Type B pancreatic cell (in vitro differentiated cells): ENCODE results near the gene ASTN1. TPM values are rescaled to one million over a fixed set of nuclear protein-coding genes. Genes with fewer than 3 reads are reported as not detected.

Experiments
- DNase-seq: peaks from one replicate; pipeline ENCODE4 v3.0.0; 2021; ENCODE audit warnings: mixed read lengths; ENCODE audit not compliant: unreplicated experiment; ENCODE audit errors: extremely low spot score
- H3K27ac Mint-ChIP-seq: 2 replicates; pipeline ENCODE4 v1.8.0; 2021; ENCODE audit warnings: mild to moderate bottlenecking, mixed read lengths
- H3K27me3 Mint-ChIP-seq: 2 replicates; pipeline ENCODE4 v1.8.0; 2021; ENCODE audit warnings: mixed read lengths
- H3K36me3 Mint-ChIP-seq: 2 replicates; pipeline ENCODE4 v1.8.0; 2021; ENCODE audit warnings: mixed read lengths
- H3K4me1 Mint-ChIP-seq: one replicate; pipeline ENCODE4 v1.8.0; 2021; ENCODE audit warnings: mixed read lengths; ENCODE audit not compliant: unreplicated experiment
- H3K4me3 Mint-ChIP-seq: 2 replicates; pipeline ENCODE4 v1.8.0; 2021; ENCODE audit warnings: mild to moderate bottlenecking, mixed read lengths
- H3K9me3 Mint-ChIP-seq: 2 replicates; pipeline ENCODE4 v1.8.0; 2021; ENCODE audit warnings: mixed read lengths
- CTCF ChIP-seq: fragments of 200-600 bp; sonication (generic); conservative IDR thresholded peaks from 2 replicates; pipeline ENCODE4 v1.5.0; 2021; ENCODE audit warnings: antibody characterized with exemption, mild to moderate bottlenecking
- total RNA-seq: library from RNA; stranded (reverse); gene quantifications from 2 replicates; pipeline ENCODE4 v1.2.1, GENCODE V29; 2021; ENCODE audit warnings: low replicate concordance

ASTN1 gene
- total RNA-seq, 1 donor from 2014 or later: 24.9 TPM

- TF ChIP-seq CTCF: peak; percentile 59
- peaks cover 13% of the 10 kb centered on the region for H3K4me1 Mint-ChIP-seq
- H3K27me3 Mint-ChIP-seq: peaks cover 3% of the 10 kb centered on the region
- no peak overlapping the region for H3K4me3 Mint-ChIP-seq
- no peak overlapping the region for H3K27ac Mint-ChIP-seq
- no peak for DNase-seq
- no peaks in the 10 kb centered on the region for H3K9me3 Mint-ChIP-seq
- H3K36me3 Mint-ChIP-seq: no peaks in the 10 kb centered on the region
These were observed 210.3 kb downstream of the ASTN1 start for GRCh38 chr1:176954242-176954641.

- H3K4me1 Mint-ChIP-seq: peaks cover 9% of the 10 kb centered on the region
- no peak overlapping the region for H3K27ac Mint-ChIP-seq
- peaks cover 4% of the 10 kb centered on the region for H3K27me3 Mint-ChIP-seq
- H3K4me3 Mint-ChIP-seq: no peak overlapping the region
- DNase-seq: no peak
- H3K9me3 Mint-ChIP-seq: no peaks in the 10 kb centered on the region
- peaks cover 5% of the 10 kb centered on the region for H3K36me3 Mint-ChIP-seq
- TF ChIP-seq CTCF: no peak
These were observed 213.7 kb downstream of the ASTN1 start for GRCh38 chr1:176950736-176951324.

GRCh38 chr1:176949033-176949662 lies 215.4 kb downstream of the ASTN1 start:
- H3K36me3 Mint-ChIP-seq: peaks cover 12% of the 10 kb centered on the region
- no peak overlapping the region for H3K27ac Mint-ChIP-seq
- peak; percentile 83 for TF ChIP-seq CTCF
- H3K4me1 Mint-ChIP-seq: peaks cover 9% of the 10 kb centered on the region
- H3K27me3 Mint-ChIP-seq: peaks cover 4% of the 10 kb centered on the region
- H3K4me3 Mint-ChIP-seq: no peak overlapping the region
- no peaks in the 10 kb centered on the region for H3K9me3 Mint-ChIP-seq
- DNase-seq: peak; percentile 75

- Mint-ChIP-seq H3K27ac (no peak overlapping the region), H3K36me3 (peaks cover 23% of the 10 kb centered on the region), H3K27me3 (peaks cover 7% of the 10 kb centered on the region), H3K9me3 (peaks cover 7% of the 10 kb centered on the region), H3K4me3 (no peak overlapping the region), H3K4me1 (no peaks in the 10 kb centered on the region)
- no peak for TF ChIP-seq CTCF
- no peak for DNase-seq
These were observed 219.9 kb downstream of the ASTN1 start for GRCh38 chr1:176944606-176945005.

- Mint-ChIP-seq H3K9me3 (peaks cover 7% of the 10 kb centered on the region), H3K4me3 (no peak overlapping the region), H3K36me3 (peaks cover 20% of the 10 kb centered on the region), H3K27ac (no peak overlapping the region), H3K4me1 (no peaks in the 10 kb centered on the region), H3K27me3 (peaks cover 2% of the 10 kb centered on the region)
- no peak for TF ChIP-seq CTCF
- DNase-seq: no peak
These were observed 220.7 kb downstream of the ASTN1 start for GRCh38 chr1:176943783-176944182.
